NT2/D1 (cell line): ENCODE results near the gene PRCD.

Source experiments
- SUZ12 ChIP-seq: IDR thresholded peaks from 2 replicates; pipeline ENCODE4 v1.6.1; 2011; ENCODE audit not compliant: insufficient read length, insufficient read depth; ENCODE audit errors: extremely low read depth
- YY1 ChIP-seq: IDR thresholded peaks from 2 replicates; pipeline ENCODE4 v1.6.1; 2011; ENCODE audit not compliant: insufficient read length, insufficient read depth
- ZNF274 ChIP-seq: IDR thresholded peaks from 2 replicates; pipeline ENCODE4 v1.6.1; 2011; ENCODE audit warnings: mild to moderate bottlenecking, low read depth, low read length

GRCh38 chr17:76540381-76541300 is 797 bp downstream of the PRCD start:
- TF ChIP-seq YY1 (no peak), ZNF274 (no peak), SUZ12 (no peak)
